Nephron progenitor cell (in vitro differentiated cells): ENCODE measurements around the gene BDKRB1.

ENCODE experiments used
- DNase-seq: peaks from one replicate; pipeline ENCODE4 v3.0.0; 2021
- H3K27ac Mint-ChIP-seq: 2 replicates; pipeline ENCODE4 v1.8.0; 2021; ENCODE audit warnings: mild to moderate bottlenecking, moderate library complexity, mixed read lengths
- H3K27me3 Mint-ChIP-seq: 2 replicates; pipeline ENCODE4 v1.8.0; 2021; ENCODE audit warnings: mild to moderate bottlenecking, low read depth, mixed read lengths; ENCODE audit not compliant: poor library complexity
- H3K36me3 Mint-ChIP-seq: 2 replicates; pipeline ENCODE4 v1.8.0; 2021; ENCODE audit warnings: low read depth, mixed read lengths
- H3K4me1 Mint-ChIP-seq: 2 replicates; pipeline ENCODE4 v1.8.0; 2021; ENCODE audit warnings: mixed read lengths
- H3K4me3 Mint-ChIP-seq: 2 replicates; pipeline ENCODE4 v1.8.0; 2021; ENCODE audit warnings: mild to moderate bottlenecking, moderate library complexity, mixed read lengths
- H3K9me3 Mint-ChIP-seq: 2 replicates; pipeline ENCODE4 v1.8.0; 2021; ENCODE audit warnings: mild to moderate bottlenecking, moderate library complexity, mixed read lengths
- CTCF ChIP-seq: fragments of 200-600 bp; sonication (generic); IDR thresholded peaks from 2 replicates; pipeline ENCODE4 v1.5.0; 2021; ENCODE audit warnings: antibody characterized with exemption

The BDKRB1 gene

GRCh38 chr14:96264853-96265252 lies 8.8 kb downstream of the BDKRB1 start:
- H3K27ac Mint-ChIP-seq: no peak overlapping the region
- peaks cover 16% of the 10 kb centered on the region for H3K9me3 Mint-ChIP-seq
- peaks cover 7% of the 10 kb centered on the region for H3K36me3 Mint-ChIP-seq
- no peak for DNase-seq
- no peak overlapping the region for H3K4me3 Mint-ChIP-seq
- H3K27me3 Mint-ChIP-seq: peaks cover 13% of the 10 kb centered on the region
- TF ChIP-seq CTCF: no peak
- H3K4me1 Mint-ChIP-seq: no peaks in the 10 kb centered on the region

GRCh38 chr14:96265383-96266095 lies 9.5 kb downstream of the BDKRB1 start:
- peaks cover 13% of the 10 kb centered on the region for H3K27me3 Mint-ChIP-seq
- H3K9me3 Mint-ChIP-seq: peaks cover 9% of the 10 kb centered on the region
- H3K4me1 Mint-ChIP-seq: no peaks in the 10 kb centered on the region
- peaks cover 6% of the 10 kb centered on the region for H3K36me3 Mint-ChIP-seq
- no peak for TF ChIP-seq CTCF
- no peak for DNase-seq
- no peak overlapping the region for H3K27ac Mint-ChIP-seq
- no peak overlapping the region for H3K4me3 Mint-ChIP-seq

- Mint-ChIP-seq H3K27me3 (peaks cover 8% of the 10 kb centered on the region), H3K4me3 (no peak overlapping the region), H3K36me3 (peaks cover 5% of the 10 kb centered on the region), H3K27ac (no peak overlapping the region), H3K9me3 (peaks cover 14% of the 10 kb centered on the region), H3K4me1 (no peaks in the 10 kb centered on the region)
- DNase-seq: no peak
- no peak for TF ChIP-seq CTCF
Observed at GRCh38 chr14:96267336-96267735, 11.3 kb downstream of the BDKRB1 start.

- Mint-ChIP-seq H3K27me3 (peaks cover 8% of the 10 kb centered on the region), H3K4me3 (no peak overlapping the region), H3K9me3 (peaks cover 19% of the 10 kb centered on the region), H3K27ac (no peak overlapping the region), H3K36me3 (peaks cover 5% of the 10 kb centered on the region), H3K4me1 (no peaks in the 10 kb centered on the region)
- no peak for TF ChIP-seq CTCF
- DNase-seq: no peak
Observed at GRCh38 chr14:96267916-96268315, 11.9 kb downstream of the BDKRB1 start.

GRCh38 chr14:96268431-96269358 lies 12.7 kb downstream of the BDKRB1 start:
- DNase-seq: no peak
- Mint-ChIP-seq H3K4me3 (no peak overlapping the region), H3K27ac (no peak overlapping the region), H3K9me3 (peaks cover 23% of the 10 kb centered on the region), H3K27me3 (peaks cover 8% of the 10 kb centered on the region), H3K36me3 (peaks cover 5% of the 10 kb centered on the region), H3K4me1 (no peaks in the 10 kb centered on the region)
- TF ChIP-seq CTCF: no peak
